Endothelial cell of umbilical vein (primary cell): ENCODE data around the gene SLC23A3. TPM values are rescaled to one million over a fixed set of nuclear protein-coding genes. Genes with fewer than 3 reads are reported as not detected.

Experiments used
- BruUV-seq: library from RNA; stranded (reverse); fragments of 400-500 nt; replicated peaks from 2 replicates; lab custom pipeline; 2021; lab: Mats Ljungman, UMichigan
- CTCF ChIA-PET: fragments of 300-600, 350-600 bp; sonication (Branson Sonifier 250); formaldehyde crosslinking; loops from one replicate; lab custom pipeline; 2021; ENCODE audit warnings: antibody characterized with exemption, inconsistent platforms; lab: Charles Lee
- POLR2A ChIA-PET: fragments of 300-600, 350-600 bp; sonication (Branson Sonifier 250); formaldehyde crosslinking; loops from one replicate; lab custom pipeline; 2021; ENCODE audit warnings: antibody characterized with exemption, inconsistent platforms; lab: Charles Lee
- DNase-seq: peaks from one replicate; pipeline ENCODE4 v3.0.0-alpha.2; 2011; ENCODE audit warnings: low read depth, low spot score
- FAIRE-seq: peaks from 2 replicates; lab custom pipeline; 2011; peaks lifted over from hg19 to GRCh38; lab: Jason Lieb, UNC
- H2AFZ ChIP-seq: 2 replicates; pipeline ENCODE4 v1.6.0; 2012; ENCODE audit warnings: low read depth, low read length, control low read depth, inconsistent platforms
- H3K27ac ChIP-seq: 2 replicates; pipeline ENCODE4 v1.5.1; 2011; ENCODE audit warnings: low read depth, mild to moderate bottlenecking, control low read depth, low read length, moderate library complexity; ENCODE audit not compliant: insufficient read depth
- H3K27me3 ChIP-seq, 2 experiments: 2 replicates each; pipeline versions ENCODE4 v1.6.0 to v1.6.1; 2011; ENCODE audit warnings: low read length in 2 of 2, mixed read lengths in 1 of 2; ENCODE audit not compliant: control insufficient read depth in 2 of 2, insufficient read depth in 2 of 2
- H3K36me3 ChIP-seq, 2 experiments: 2 replicates in 1 of 2; 3 replicates in 1 of 2; pipeline ENCODE4 v1.5.1; 2011; ENCODE audit warnings: low read length in 2 of 2, mild to moderate bottlenecking in 1 of 2, moderate library complexity in 1 of 2; ENCODE audit not compliant: control insufficient read depth in 2 of 2, insufficient read depth in 2 of 2; ENCODE audit errors: extremely low read depth in 1 of 2
- H3K4me1 ChIP-seq: 3 replicates; pipeline ENCODE4 v1.5.1; 2011; ENCODE audit warnings: mild to moderate bottlenecking, low read length; ENCODE audit not compliant: control insufficient read depth, insufficient read depth; ENCODE audit errors: extremely low read depth
- H3K4me2 ChIP-seq: 2 replicates; pipeline ENCODE4 v1.6.1; 2011; ENCODE audit warnings: low read length, control low read depth, mixed read lengths; ENCODE audit not compliant: insufficient read depth
- H3K4me3 ChIP-seq, 3 experiments: fragments of 200-600 bp in 1 of 3; sonication (generic), shearing (Covaris generic) in 1 of 3; replicated peaks in 1 of 3; 2 replicates each; pipeline ENCODE4 v1.5.1; 2011 to 2016; ENCODE audit warnings: control low read depth in 3 of 3, low read length in 3 of 3, mild to moderate bottlenecking in 2 of 3, inconsistent platforms in 1 of 3, low read depth in 1 of 3, moderate library complexity in 1 of 3; ENCODE audit not compliant: insufficient read depth in 1 of 3
- H3K79me2 ChIP-seq: 2 replicates; pipeline ENCODE4 v1.6.0; 2012; ENCODE audit warnings: low read length, inconsistent platforms; ENCODE audit not compliant: control insufficient read depth, insufficient read depth
- H3K9ac ChIP-seq: replicated peaks from 2 replicates; pipeline ENCODE3; 2011; ENCODE audit warnings: low read length, control low read depth; ENCODE audit not compliant: insufficient read depth; ENCODE audit errors: extremely low read depth
- H3K9me1 ChIP-seq: replicated peaks from 3 replicates; pipeline ENCODE4 v1.6.0; 2011; ENCODE audit warnings: mild to moderate bottlenecking, low read length; ENCODE audit not compliant: control insufficient read depth, insufficient read depth; ENCODE audit errors: extremely low read depth
- H3K9me3 ChIP-seq: replicated peaks from 2 replicates; pipeline ENCODE4 v1.5.1; 2012; ENCODE audit warnings: low read length, inconsistent platforms; ENCODE audit not compliant: control insufficient read depth, insufficient read depth
- H4K20me1 ChIP-seq: replicated peaks from 2 replicates; pipeline ENCODE3; 2011; ENCODE audit warnings: mild to moderate bottlenecking, low read length; ENCODE audit not compliant: control insufficient read depth, insufficient read depth; ENCODE audit errors: extremely low read depth
- CTCF ChIP-seq, 2 donors: IDR thresholded peaks; 1 replicate in 1 of 2; 2 replicates in 1 of 2; pipeline ENCODE4 v1.5.1; 2011; ENCODE audit warnings: low read length in 2 of 2, mild to moderate bottlenecking in 2 of 2, moderate library complexity in 2 of 2, control low read depth in 1 of 2, inconsistent platforms in 1 of 2, low read depth in 1 of 2; ENCODE audit not compliant: insufficient read depth in 1 of 2; ENCODE audit errors: extremely low read depth in 1 of 2
- EZH2 ChIP-seq: IDR thresholded peaks from 2 replicates; pipeline ENCODE4 v1.6.1; 2012; ENCODE audit warnings: borderline replicate concordance, low read depth, mild to moderate bottlenecking, moderate library complexity, low read length, inconsistent platforms; ENCODE audit not compliant: severe bottlenecking
- FOS ChIP-seq: IDR thresholded peaks from 2 replicates; pipeline ENCODE4 v1.6.1; 2011; ENCODE audit warnings: mild to moderate bottlenecking, low read length, moderate library complexity, borderline replicate concordance; ENCODE audit not compliant: insufficient read depth
- GATA2 ChIP-seq: IDR thresholded peaks from 2 replicates; pipeline ENCODE4 v1.7.0; 2011; ENCODE audit warnings: low read depth, mild to moderate bottlenecking, moderate library complexity, mixed read lengths, low read length; ENCODE audit not compliant: insufficient read length, insufficient read depth
- JUN ChIP-seq: IDR thresholded peaks from 2 replicates; pipeline ENCODE4 v1.6.1; 2011; ENCODE audit warnings: borderline replicate concordance, low read depth; ENCODE audit not compliant: insufficient read length, insufficient read depth
- MYC ChIP-seq: IDR thresholded peaks from one replicate; pipeline ENCODE4 v1.6.1; 2011; ENCODE audit warnings: mild to moderate bottlenecking, low read depth, low read length
- POLR2A ChIP-seq: IDR thresholded peaks from 2 replicates; pipeline ENCODE4 v1.6.1; 2012; ENCODE audit warnings: low read depth, mild to moderate bottlenecking, control low read depth, low read length
- POLR2AphosphoS5 ChIP-seq: IDR thresholded peaks from 2 replicates; pipeline ENCODE4 v1.6.1; 2012; ENCODE audit warnings: low read depth, mild to moderate bottlenecking, control low read depth, low read length, moderate library complexity; ENCODE audit not compliant: insufficient read depth
- dilution Hi-C: fragments of 300-500 bp; cut with MboI; formaldehyde crosslinking; loops from one replicate; pipeline ENCODE4 v1.15.0; 2019; ENCODE audit warnings: low sequenced_read_pairs; ENCODE audit not compliant: extremely low pct_ligation_motif_present
- intact Hi-C: fragments of 100-400 bp; cut with micrococcal nuclease; formaldehyde crosslinking; loops from one replicate; pipeline ENCODE4 v1.10.0; 2022
- polyA plus RNA-seq, 4 experiments: library from polyadenylated mRNA; depleted of rRNA in 3 of 4; stranded (reverse) in 3 of 4; unstranded in 1 of 4; fragments of >200 nt; gene quantifications; 2 replicates each; pipeline versions ENCODE4 v1.2.1 to v1.2.3, GENCODE V29; 2011 to 2012; ENCODE audit warnings: missing spikeins in 1 of 4
- total RNA-seq: library from RNA; stranded (reverse); gene quantifications from 2 replicates; pipeline ENCODE4 v1.2.3, GENCODE V29; 2021
- TF ChIP-seq, protein P1 (sequence below): IDR thresholded peaks from 2 replicates; pipeline ENCODE4 v1.6.1; 2011; ENCODE audit not compliant: insufficient read depth, insufficient read length

SLC23A3 gene
- total and polyA plus RNA-seq, 2 donors (not counting 3 experiments of a cell fraction or from before 2014, with no cell fraction given), result 2.7 to 7.1 TPM

- Histone ChIP-seq H3K9me1 (no peaks in the 10 kb centered on the region), H3K9ac (no peak overlapping the region), H3K27me3 (no peaks in the 10 kb centered on the region), H3K36me3 (peaks cover 4 to 22% of the 10 kb centered on the region in 2 experiments), H4K20me1 (peaks cover 3% of the 10 kb centered on the region), H3K79me2 (peaks cover 22% of the 10 kb centered on the region), H3K4me3 (peak overlapping the region in 1 of 3 experiments; percentile 81), H3K27ac (no peak overlapping the region), H3K9me3 (no peaks in the 10 kb centered on the region), H3K4me2 (peak overlapping the region; percentile 95), H3K4me1 (peaks cover 18% of the 10 kb centered on the region), H2AFZ (no peak overlapping the region)
- FAIRE-seq (no peak), DNase-seq (no peak)
- ChIA-PET POLR2A (interaction anchor here (0.6 to 1.2 kb wide), 2 partner anchors 54 to 62 kb away, joined by 3 to 5 read pairs; partner anchors contain the start of genes ANKZF1 and ATG9A), CTCF (interaction anchor here (1.2 to 3.4 kb wide), 7 partner anchors 21 to 120 kb away, joined by 3 to 18 read pairs (median 9); partner anchors contain the start of genes ANKZF1, ATG9A, DNAJB2 and ZFAND2B)
- no peak for TF ChIP-seq POLR2A
- TF ChIP-seq MYC, result no peak
- TF ChIP-seq JUN, result no peak
- TF ChIP-seq CTCF (IDR thresholded peaks at IDR 0.05; ENCODE audit: extremely low read depth in 1 of 2, insufficient read depth in 1 of 2, low read depth in 1 of 2, low read length in 2 of 2), result no peak
- no peak for TF ChIP-seq EZH2
- TF ChIP-seq, protein P1, sequence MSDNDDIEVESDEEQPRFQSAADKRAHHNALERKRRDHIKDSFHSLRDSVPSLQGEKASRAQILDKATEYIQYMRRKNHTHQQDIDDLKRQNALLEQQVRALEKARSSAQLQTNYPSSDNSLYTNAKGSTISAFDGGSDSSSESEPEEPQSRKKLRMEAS, result no peak
- no peak for TF ChIP-seq FOS
- TF ChIP-seq POLR2AphosphoS5, result no peak
- TF ChIP-seq GATA2, result no peak
- no TSS peak for BruUV-seq
- dilution Hi-C loops (no loop called here), intact Hi-C loops (loop anchor here (5.0 kb wide), 1 partner anchor 608 kb away; the partner anchor contains the start of genes CNOT9 and USP37)
These were observed 5.7 kb upstream of the SLC23A3 start for GRCh38 chr2:219175486-219175885.
